Loucy (cell line): ENCODE measurements around the gene CACNA2D3.

Experiments used
- H2AFZ ChIP-seq: fragments of 200-600 bp; sonication (generic); 2 replicates; pipeline ENCODE4 v1.6.0; 2016; ENCODE audit warnings: antibody characterized with exemption, mild to moderate bottlenecking, low read length, moderate library complexity
- H3F3A ChIP-seq: fragments of 200-600 bp; 2 replicates; pipeline ENCODE4 v1.6.0; 2016; ENCODE audit warnings: antibody characterized with exemption, low read depth, mild to moderate bottlenecking
- H3K27me3 ChIP-seq: fragments of 200-600 bp; sonication (generic); 2 replicates; pipeline ENCODE4 v1.6.1; 2014; ENCODE audit warnings: low read length, mild to moderate bottlenecking; ENCODE audit not compliant: insufficient read depth, poor library complexity, severe bottlenecking
- H3K36me3 ChIP-seq: fragments of 200-600 bp; sonication (generic); 2 replicates; pipeline ENCODE4 v1.6.1; 2016; ENCODE audit warnings: low read length; ENCODE audit not compliant: insufficient read depth
- H3K4me1 ChIP-seq: fragments of 200-600 bp; sonication (generic); 2 replicates; pipeline ENCODE4 v1.5.1; 2014; ENCODE audit warnings: low read length, mild to moderate bottlenecking; ENCODE audit not compliant: insufficient read depth, poor library complexity, severe bottlenecking
- H3K4me2 ChIP-seq: fragments of 200-600 bp; sonication (generic); 2 replicates; pipeline ENCODE4 v1.6.0; 2014; ENCODE audit warnings: antibody characterized with exemption, low read length, low read depth, mild to moderate bottlenecking; ENCODE audit not compliant: poor library complexity, severe bottlenecking
- H3K4me3 ChIP-seq: fragments of 200-600 bp; sonication (generic); 2 replicates; pipeline ENCODE4 v1.5.1; 2014; ENCODE audit warnings: low read length, mild to moderate bottlenecking, mixed read lengths; ENCODE audit not compliant: poor library complexity, severe bottlenecking
- H3K79me2 ChIP-seq: fragments of 200-600 bp; sonication (generic); 2 replicates; pipeline ENCODE4 v1.6.1; 2014; ENCODE audit warnings: low read length; ENCODE audit not compliant: insufficient read depth
- H3K9ac ChIP-seq: fragments of 200-600 bp; sonication (generic); 2 replicates; pipeline ENCODE4 v1.6.0; 2014; ENCODE audit warnings: mild to moderate bottlenecking, low read depth, low read length, moderate library complexity; ENCODE audit not compliant: poor library complexity, severe bottlenecking
- H3K9me2 ChIP-seq: fragments of 200-600 bp; sonication (generic); replicated peaks from 2 replicates; pipeline ENCODE4 v1.6.1; 2016; ENCODE audit warnings: low read depth, low read length, mixed read lengths
- H3K9me3 ChIP-seq: fragments of 200-600 bp; sonication (generic); 2 replicates; pipeline ENCODE4 v1.6.1; 2014; ENCODE audit warnings: mild to moderate bottlenecking, antibody characterized with exemption, low read length, low read depth; ENCODE audit not compliant: insufficient read depth
- H4K20me1 ChIP-seq: fragments of 200-600 bp; sonication (generic); 2 replicates; pipeline ENCODE4 v1.6.0; 2014; ENCODE audit warnings: antibody characterized with exemption, low read length, mild to moderate bottlenecking; ENCODE audit not compliant: insufficient read depth, poor library complexity, severe bottlenecking
- CTCF ChIP-seq: fragments of 200-600 bp; sonication (generic); conservative IDR thresholded peaks from 2 replicates; pipeline ENCODE4 v1.5.1; 2014; ENCODE audit warnings: mild to moderate bottlenecking, antibody characterized with exemption, low read length
- EZH2phosphoT487 ChIP-seq: fragments of 200-600 bp; IDR thresholded peaks from 2 replicates; pipeline ENCODE4 v1.6.1; 2018; ENCODE audit warnings: antibody characterized with exemption, mild to moderate bottlenecking, moderate library complexity, borderline replicate concordance

CACNA2D3 gene

GRCh38 chr3:54906763-54907162 is 784.4 kb downstream of the CACNA2D3 start:
- Histone ChIP-seq H3F3A (no peaks in the 10 kb centered on the region), H3K9ac (no peak overlapping the region), H3K4me2 (no peak overlapping the region), H3K36me3 (no peaks in the 10 kb centered on the region), H3K27me3 (no peaks in the 10 kb centered on the region), H3K4me1 (no peaks in the 10 kb centered on the region), H3K4me3 (no peak overlapping the region), H3K9me3 (no peaks in the 10 kb centered on the region), H2AFZ (no peak overlapping the region), H4K20me1 (no peaks in the 10 kb centered on the region), H3K79me2 (no peaks in the 10 kb centered on the region), H3K9me2 (no peaks in the 10 kb centered on the region)
- TF ChIP-seq CTCF (no peak), EZH2phosphoT487 (no peak)

- no peaks in the 10 kb centered on the region for H3K27me3 ChIP-seq
- H3K36me3 ChIP-seq: no peaks in the 10 kb centered on the region
- no peaks in the 10 kb centered on the region for H4K20me1 ChIP-seq
- H2AFZ ChIP-seq: no peak overlapping the region
- H3K4me2 ChIP-seq: no peak overlapping the region
- TF ChIP-seq CTCF: no peak
- TF ChIP-seq EZH2phosphoT487: no peak
- H3K9ac ChIP-seq: no peak overlapping the region
- H3F3A ChIP-seq: no peaks in the 10 kb centered on the region
- H3K4me3 ChIP-seq: no peak overlapping the region
- no peaks in the 10 kb centered on the region for H3K9me2 ChIP-seq
- H3K79me2 ChIP-seq: no peaks in the 10 kb centered on the region
- no peaks in the 10 kb centered on the region for H3K9me3 ChIP-seq
- no peaks in the 10 kb centered on the region for H3K4me1 ChIP-seq
These were observed 786.8 kb downstream of the CACNA2D3 start for GRCh38 chr3:54909191-54909590.

- no peak overlapping the region for H3K4me2 ChIP-seq
- no peaks in the 10 kb centered on the region for H3K9me2 ChIP-seq
These were observed 791.8 kb downstream of the CACNA2D3 start for GRCh38 chr3:54914180-54914579.

More at GRCh38 chr3:54914180-54914579, 791.8 kb downstream of the CACNA2D3 start:
- Histone ChIP-seq H3K9ac (no peak overlapping the region), H3K79me2 (no peaks in the 10 kb centered on the region), H3K9me3 (no peaks in the 10 kb centered on the region), H3K4me3 (no peak overlapping the region), H3K4me1 (no peaks in the 10 kb centered on the region), H3K27me3 (no peaks in the 10 kb centered on the region), H2AFZ (no peak overlapping the region), H3K36me3 (no peaks in the 10 kb centered on the region), H4K20me1 (no peaks in the 10 kb centered on the region), H3F3A (no peaks in the 10 kb centered on the region)
- TF ChIP-seq EZH2phosphoT487: no peak
- no peak for TF ChIP-seq CTCF
